NCI-H345 treated with DMSO at 0.1 percent for 48 hours (cell line): ENCODE results near the gene ENG.
"Not testable (repeated sequence)": the region's sequence is repeated elsewhere in the genome, so short reads cannot be mapped to it uniquely, and the experiment has no call there.

Experiments used
- DNase-seq: peaks from one replicate; lab custom pipeline; 2025; ENCODE audit not compliant: unreplicated experiment; lab: John Stamatoyannopoulos, UW

Gene ENG

DNA sequence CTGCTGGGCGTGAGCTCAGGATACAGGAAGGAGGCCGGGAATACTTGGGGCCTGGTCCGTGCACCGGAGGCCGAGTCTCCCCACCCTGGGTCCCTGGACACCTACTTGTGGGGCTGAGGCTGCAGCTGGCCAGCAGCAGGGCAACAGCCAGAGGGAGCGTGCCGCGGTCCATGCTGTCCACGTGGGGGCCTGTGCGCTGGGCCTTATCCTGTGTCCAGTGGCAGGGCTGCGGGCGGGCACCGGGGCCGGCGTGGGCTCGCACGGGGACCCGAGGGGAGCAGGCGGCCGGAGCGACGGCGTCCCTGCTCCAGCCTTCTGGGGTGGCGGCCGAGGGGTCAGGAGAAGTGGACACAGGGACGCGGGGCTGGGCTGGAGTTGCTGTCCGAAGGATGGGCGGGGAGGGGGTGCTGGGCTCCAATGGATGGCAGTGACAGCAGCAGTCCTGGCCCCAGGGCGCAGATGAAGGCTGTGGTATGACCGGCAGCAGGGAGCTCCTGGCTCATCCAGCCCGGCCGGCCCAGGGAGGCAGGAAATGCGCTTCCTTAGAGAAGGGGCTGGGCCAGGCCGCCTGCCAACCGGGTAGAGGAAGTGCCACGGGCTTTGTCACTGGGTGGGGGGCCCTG lies at the start of gene ENG:
TSS of gene ENG (minus strand) at position 475 of the 623 bp plus-strand sequence. CDS start at position 172, 303 bp downstream.
- DNase-seq: no peak

DNA sequence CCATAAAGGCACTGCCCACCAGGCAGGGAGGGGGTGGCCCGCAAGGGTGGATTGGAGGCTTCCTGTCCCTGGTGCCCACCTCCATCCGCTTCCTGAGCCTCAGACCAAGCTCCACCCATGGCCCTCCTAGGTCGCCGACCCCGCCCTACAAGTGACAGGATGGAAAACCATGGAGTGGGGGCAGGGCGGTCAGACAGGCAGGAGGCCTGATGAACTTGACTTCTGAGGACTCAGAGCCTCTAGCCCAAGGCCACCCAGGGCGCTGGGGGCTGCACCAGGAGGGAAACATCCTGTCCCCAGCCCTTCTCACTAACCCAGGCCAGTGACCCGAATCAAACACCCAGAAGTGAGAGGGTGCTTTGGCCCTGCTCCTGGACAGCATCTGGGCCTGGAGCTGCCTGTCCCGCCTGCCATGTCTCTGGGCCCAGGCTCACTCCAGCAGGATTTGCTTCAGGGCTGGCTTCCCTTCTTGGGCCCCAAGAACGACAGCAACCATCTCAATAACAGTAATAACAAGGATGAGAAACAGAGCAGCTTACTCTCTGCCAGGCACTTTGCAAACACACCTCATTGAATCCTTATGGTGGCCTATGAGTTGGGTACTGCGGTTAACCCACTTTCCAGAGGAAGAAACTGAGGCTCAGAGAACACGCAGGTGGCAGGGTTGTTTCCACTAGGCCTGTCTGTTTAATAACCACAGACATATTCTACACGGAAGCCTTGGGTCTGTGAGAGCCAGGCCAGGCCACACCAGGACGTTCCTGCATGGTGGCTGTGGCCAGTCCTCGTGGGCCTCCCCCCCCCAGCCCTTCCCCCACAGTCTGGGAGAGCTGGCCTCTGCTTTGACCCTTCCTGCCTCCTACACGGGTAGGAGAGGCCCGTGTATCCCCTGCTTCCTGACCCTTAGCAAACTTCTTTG lies 49.4 kb upstream of the ENG start:
- DNase-seq: no peak

DNA sequence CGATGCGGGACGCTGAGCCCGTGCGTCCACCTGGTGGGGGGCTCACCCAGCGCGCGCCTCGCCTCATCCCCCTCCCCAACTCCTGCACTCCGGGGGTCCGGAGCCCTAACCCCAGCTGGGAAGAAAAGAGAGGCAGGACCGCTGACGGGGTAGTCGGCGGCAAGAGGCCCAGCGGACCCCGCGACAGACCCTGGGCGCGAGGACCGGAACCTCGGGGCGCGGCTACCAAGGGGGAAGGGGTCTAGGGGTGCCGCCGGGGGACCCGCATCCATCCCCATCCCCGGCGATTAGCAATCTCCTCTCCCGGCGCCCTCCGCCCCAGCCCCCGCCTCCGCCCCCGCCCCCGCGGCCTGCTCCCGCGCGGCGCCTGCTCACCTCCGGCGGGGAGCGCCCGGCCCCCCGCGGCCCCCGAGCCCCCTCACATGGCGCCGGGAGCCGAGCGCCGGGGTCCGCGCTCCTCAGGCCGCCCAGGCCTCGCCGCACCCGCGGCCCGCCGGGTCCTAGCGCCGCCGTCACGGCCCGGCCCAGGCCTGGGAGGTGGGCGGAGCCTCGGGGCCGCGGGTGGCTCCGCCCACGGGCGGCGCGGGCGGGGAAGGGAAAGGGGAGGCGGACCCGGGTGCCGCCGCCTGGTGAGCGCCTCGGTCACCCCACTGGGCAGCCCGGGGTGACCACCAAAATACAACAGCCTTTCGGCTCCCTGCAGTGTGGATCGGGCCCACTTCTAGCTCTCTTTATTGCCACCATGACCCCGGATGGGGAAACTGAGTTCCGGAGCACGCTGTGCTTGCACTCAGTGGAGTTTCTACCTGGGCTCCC lies 44.9 kb upstream of the ENG start, which contains the start of gene ST6GALNAC6:
TSS of gene ST6GALNAC6 (minus strand) at position 476 of the 816 bp plus-strand sequence. CDS start 1,622 bp downstream, outside the sequence.
- peak; percentile 43 for DNase-seq

DNA sequence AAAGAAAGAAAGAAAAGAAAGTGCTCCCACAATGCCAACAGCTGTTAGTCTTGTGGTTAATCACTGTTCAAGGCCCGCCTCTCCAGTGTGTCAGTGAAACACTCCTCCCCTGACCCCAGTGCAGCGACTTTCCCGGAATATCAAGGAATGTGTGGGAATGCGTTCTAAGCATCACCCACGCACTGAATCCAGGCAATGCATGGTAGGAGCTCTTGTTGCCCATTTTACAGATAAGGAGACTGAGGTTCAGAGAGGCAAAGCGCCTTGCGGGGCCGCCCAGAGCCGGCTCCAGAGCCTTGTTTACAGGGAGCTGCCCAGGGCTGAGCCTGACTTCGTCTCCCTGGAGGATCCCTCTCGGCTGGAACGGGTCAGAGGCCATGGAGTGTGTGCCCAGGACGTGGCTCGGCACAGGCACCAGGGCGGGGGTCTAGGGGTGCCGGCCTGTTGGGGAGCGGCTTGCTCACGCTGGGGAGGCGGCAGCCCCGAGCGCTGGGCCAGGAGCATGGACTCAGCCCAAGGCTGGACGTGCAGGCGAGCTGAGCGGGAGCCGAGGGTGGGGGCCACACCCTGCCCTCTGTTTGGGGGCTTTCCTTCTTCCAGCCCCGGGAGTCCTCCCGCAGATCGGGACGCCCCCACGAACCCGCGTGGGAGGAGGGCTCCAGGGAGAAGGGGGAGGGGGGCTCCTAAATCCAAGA lies 44.1 kb upstream of the ENG start:
- no peak for DNase-seq

DNA sequence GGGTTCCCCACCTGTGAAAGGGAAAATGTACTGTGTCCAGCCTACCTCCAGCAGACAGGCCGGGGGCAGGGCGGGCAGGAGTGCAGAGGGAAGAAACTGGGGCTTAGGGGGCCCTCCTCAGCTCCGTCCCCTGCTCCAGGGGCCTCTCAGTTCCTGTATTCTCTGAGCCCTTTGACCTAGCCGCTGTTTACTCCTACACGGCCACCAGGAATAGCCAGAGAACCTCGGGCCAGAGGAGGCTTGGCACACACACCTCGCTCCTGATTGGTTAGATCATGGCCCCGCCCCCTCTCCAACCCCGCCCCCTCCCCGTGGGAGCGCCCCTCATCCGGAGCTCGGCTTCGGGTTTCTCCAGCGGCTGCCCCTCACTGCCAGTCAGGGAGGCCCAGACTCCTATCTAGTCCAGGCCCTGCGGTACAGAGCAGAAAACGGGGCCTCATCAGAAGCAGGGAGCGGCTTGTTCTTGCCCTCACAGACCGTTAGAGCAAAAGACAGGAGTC lies 42.8 kb upstream of the ENG start:
- no peak for DNase-seq

DNA sequence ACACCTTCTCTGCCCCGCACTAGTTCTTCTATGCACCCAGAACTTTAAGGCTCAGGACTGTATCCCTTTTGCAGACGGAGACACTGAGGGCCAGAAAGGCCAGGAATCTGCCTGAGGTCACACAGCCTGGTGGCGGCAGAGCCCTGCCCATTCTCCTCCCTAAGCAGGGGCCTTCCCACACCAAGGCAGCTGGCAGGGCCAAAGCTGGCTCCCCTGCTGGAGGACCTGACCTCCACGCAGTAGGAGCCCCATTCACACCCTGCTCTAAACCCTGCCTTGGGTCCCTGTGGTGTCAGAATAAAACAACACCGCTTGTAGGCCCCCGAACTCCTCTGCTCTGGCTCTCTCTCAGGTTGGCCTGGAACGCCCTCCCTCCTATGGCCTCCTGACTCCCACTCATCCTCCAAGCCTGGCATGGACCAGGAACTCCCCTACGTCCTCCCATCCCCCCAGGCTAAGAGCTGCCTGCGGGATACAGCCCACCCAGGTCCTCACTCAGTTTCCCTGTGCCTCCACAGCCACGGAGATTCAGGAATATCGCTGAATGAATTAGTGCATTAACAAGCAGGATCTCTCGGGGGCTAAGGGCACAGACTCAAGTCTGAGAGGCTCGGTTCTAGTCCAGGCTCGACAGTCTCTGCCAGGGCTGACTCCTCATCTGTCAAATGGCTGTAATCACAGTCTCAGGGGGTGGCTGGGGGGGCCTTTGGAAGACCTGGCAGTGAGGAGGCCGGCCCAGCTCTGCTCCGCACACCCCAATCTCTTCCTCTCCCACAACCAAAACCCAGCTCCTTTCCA lies 42.1 kb upstream of the ENG start:
- DNase-seq: no peak

DNA sequence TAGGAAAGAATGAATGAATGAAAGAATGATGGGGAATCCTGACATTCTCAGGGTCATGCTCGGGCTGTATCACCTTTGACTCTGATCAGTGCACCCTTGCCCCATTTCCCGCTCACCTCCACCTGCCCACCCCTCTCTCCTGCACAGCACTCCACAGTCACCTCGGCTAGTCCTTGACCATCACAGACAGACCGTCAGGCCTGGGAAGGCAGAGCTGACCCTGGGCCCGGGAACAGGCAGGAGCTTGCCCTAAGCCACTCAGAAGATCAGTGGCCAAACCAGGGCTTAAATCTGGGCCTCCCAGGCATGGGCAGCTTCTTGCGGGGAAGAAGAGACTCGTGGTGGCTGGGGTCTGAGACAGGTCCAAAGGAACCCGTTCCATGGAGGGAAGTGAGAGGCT lies 41.4 kb upstream of the ENG start:
- no peak for DNase-seq

DNA sequence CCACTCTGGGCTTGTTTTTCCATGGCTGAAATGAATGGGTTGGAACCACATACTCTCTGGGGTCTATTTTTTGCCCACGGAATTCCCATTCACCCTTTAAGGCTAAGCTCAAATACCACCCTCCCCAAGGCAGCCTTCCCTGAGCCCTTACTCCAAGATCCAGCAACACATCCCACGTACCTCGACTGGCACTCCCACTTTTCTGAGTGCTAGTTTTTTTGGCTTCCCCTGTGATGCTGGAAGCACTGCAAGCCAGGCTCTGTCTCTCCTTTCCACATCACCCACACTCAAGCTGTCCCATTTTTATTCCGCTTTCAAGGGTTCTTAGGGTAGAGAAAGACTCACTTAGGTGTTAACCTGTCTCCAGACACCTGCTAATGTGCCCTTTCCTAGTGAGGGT lies 38.9 kb upstream of the ENG start:
- no peak for DNase-seq

DNA sequence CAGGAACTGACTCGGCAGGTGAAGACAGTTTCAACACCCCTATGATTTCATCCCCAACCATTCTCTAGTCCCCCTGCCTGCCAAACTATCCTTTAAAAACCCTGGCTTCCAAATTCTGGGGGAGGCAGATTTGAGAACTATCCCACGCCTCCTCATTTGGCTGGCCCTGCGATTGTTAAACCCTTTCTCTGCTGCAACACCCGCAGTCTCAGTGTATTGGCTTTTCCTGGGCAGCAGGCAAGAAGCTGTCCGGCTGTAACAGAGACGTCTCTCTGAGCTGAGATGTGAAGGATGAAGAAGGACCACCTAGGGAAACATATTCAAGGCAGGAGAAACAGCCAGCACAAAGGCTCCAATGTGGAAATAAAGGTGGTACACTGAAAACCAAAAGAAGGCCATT lies 38.4 kb upstream of the ENG start:
- DNase-seq: no peak

DNA sequence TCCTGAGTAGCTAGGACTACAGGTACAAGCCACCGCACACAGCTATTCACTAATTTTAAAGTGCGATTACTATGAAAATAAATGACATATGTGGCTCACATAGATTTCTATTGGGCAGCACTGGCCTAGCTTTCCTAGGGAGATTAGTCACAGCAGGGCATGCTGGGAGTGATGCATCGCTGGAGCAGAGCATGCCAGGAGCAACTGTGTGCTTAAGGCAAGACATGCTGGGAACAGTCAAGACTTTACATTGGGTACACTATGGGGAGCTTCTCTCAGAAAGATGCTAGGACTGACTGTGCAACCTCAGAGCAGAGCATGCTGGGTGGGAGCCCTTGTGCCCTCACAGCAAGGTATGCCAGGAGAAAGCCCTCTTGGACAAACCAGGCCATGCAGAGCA lies 35.6 kb upstream of the ENG start:
- no peak for DNase-seq

DNA sequence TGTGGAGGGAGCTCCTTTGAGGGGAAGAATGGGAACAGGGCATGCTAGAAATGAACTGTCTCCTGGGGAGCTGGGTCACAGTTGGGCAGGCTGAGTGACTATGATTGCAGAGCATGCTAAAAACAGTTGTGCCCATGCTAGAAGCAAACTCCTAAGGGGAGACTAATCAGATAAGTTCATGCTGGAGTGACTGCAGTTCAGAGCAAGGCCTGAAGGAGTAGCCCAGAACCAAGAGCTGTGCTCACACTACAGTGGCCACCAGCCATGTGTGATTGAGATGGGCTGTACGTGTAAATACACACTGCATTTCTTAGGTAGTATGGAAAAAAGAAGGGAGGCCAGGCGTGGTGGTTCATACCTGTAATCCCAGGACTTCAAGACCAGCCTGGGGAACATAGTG lies 33.3 kb upstream of the ENG start:
- DNase-seq: no peak

DNA sequence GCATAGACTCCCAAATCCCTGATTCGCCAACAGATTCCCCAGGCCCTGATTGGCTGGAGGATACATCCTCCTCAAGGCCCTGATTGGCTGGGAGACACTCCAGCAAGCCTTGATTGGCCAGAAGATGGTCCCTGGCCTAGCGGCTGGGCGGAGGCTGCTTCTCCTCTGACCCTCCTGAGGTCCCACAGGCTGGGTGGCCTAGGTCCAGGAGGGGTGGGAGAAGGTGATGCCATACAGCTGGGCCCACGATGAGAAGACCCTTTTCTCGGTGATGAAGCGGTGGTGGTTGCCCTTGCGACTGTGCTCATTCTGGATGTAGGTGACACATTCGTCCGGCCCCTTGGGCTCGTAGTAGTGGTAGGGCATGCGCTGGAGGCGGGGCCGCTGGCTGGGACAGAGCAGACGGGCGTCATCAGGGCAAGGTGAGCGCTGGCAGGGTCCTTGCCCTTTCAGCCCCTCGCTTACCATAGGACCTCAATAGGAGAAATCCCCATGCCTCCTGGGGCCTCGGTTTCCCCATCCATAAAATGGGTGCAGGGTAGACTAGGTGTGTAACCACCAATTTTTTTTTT lies 32.0 kb upstream of the ENG start:
- no peak for DNase-seq

DNA sequence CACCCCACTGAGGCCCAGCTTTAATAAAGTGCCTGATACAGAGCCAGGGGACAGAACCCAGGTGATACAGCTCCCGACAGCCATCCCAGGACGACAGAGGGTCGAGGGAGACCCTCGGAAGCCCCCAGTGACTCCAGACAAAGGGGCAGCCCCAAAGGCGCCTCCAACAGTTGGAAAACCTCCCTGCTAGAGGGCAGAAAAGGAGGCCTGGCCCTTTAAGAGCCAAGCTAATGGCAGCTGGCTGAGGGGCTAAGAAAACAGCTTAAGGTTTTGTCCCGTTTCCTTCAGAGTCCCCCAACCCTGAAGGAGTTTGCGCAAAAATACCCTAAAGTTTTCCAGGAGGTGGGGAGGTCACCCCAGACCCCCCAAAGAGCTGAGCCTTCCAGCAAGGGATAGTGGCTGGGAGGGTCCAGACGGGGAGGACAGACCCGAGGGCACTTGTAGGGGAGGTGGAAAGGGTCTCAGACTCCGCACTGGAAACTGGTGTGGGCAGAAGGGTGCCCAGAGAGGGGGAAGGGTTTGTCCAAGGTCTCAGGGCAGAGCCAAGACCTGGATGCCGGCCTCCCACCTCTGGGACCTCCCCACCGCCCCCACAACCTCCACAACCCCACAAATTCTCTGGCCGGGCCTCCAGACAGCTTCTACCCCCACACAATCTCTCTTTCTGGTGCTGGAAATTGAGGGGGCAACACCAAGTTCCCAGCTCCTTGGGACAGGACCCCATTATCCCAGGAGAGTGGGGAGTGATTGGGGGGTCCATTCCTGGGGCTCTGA lies 31.2 kb upstream of the ENG start:
- no peak for DNase-seq

DNA sequence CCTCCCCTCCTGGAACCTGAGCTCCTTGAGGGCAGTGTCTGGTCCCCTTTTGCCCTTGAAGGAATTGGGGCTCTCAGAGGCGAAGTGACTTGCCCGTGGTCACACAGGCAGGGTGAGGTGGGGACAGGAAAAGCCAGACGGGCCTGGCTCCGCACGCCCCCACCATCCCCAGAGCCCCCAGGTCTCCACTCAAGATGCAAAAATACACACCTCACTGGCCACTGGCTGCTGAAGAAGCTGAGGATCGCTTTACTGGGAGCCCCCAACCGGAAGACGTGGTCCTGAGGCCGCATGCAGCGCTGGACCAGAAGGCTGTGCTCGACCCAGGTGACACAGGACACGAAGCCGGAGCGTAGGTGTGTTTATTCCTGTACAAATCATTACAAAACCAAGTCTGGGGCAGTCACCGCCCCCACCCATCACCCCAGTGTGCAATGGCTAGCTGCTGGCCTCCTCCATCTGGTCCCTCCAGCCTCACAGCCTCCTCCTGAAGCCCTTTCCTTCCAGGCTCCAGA lies 30.6 kb upstream of the ENG start:
- DNase-seq: no peak

DNA sequence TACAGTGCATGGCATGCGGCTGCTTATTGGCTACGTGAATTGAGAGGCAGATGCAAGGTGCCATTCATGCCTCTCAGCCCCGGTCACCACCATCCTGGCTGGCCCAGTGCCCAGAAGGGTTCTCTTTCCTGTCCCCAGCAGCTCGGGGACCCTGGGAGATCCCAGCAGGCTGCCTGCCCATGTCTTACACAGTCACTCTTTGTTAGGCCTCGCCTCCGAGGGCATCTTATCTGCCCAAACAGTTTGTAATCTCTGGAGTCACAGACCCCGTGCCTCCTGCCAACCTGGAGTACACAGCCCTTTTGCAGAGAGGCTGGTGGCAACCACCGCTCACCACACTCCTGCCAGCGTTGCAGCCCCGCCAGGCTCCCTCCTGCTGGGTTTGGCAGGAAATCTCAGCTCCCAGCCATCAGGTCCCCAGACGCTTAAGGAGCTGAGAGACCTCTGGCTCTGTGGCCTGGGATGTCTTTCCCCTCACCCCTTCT lies 30.0 kb upstream of the ENG start:
- DNase-seq: peak; percentile 59

DNA sequence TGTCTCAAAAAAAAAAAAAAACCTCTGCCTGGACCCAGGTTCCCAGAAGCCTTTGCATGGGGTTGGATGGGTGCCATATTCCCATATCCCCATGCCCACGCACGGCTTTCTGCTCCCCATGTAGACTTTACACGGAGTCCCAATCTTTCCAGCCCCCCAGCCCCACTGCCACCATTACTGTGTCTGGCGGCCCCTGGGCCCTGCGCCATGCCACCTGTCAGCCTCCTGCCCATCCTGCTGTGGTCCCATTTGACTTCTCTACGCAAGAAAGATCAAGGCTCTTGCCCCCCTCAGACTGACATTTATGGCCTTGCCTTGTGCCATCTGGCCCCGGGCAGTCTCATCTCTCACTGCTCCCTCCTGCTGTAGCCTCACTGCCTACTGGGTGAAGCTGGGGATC lies 29.5 kb upstream of the ENG start:
- no peak for DNase-seq

DNA sequence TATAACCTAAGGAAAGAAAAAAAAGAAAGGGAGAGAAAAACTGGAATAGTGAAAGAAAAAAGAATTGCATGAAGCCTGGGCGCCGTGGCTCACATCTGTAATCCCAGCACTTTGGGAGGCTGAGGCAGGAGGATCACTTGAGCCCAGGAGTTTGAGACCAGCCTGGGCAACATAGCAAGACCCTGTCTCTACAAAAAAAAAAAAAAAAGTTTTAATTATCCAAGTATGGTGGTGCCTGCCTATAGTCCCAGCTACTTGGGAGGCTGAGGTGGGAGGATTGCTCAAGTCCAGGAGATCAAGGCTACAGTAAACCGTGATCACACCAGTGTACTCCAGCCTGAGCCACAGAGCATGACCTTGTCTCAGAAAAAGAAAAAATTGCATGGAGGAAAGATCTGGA lies 27.3 kb upstream of the ENG start:
- not testable (repeated sequence) for DNase-seq

DNA sequence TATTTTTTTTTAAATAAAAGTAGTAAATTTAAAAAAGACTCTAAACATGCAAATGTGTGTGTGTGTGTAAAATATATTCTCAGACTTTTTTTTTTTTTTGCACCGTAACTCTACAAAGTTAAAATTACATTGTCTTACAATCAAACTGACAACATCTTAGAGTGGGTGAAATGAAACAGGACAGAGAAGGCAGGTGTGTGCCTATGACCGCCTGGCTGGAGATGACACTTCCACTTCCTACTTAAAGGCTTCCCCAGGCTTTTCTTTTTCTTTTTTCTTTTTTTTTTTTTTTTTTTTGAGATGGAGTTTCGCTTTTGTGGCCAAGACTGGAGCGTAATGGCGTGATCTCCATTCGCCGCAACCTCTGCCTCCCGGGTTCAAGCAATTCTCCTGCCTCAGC lies 25.7 kb upstream of the ENG start:
- no peak for DNase-seq
